Measurements from ENCODE around the gene MYBPH. TPM values are rescaled to one million over a fixed set of nuclear protein-coding genes. Genes with fewer than 3 reads are reported as not detected.

The MYBPH gene
- total RNA-seq, 2 donors from 2014 or later: not detected

GRCh38 chr1:203176273-203177035, 828 bp upstream of the MYBPH start:
- Histone ChIP-seq H3K27ac (no peak overlapping the region), H3K9me3 (no peaks in the 10 kb centered on the region), H3K27me3 (replicated peaks; ENCODE audit: insufficient read depth) (no peaks in the 10 kb centered on the region), H3K4me3 (no peak overlapping the region), H3K4me1 (ENCODE audit: control insufficient read depth in 1 of 2, low read depth in 2 of 2) (no peaks in the 10 kb centered on the region), H3K36me3 (no peaks in the 10 kb centered on the region)
- DNase-seq (ENCODE audit: low spot score) (no peak), ATAC-seq (ENCODE audit: insufficient number of reproducible peaks, low FRiP score, low read depth) (no peak)
- no peak for TF ChIP-seq CTCF (IDR thresholded peaks at IDR 0.05)

GRCh38 chr1:203175827-203176241, 208 bp upstream of the MYBPH start:
- DNase-seq (ENCODE audit: low spot score) (no peak), ATAC-seq (ENCODE audit: insufficient number of reproducible peaks, low FRiP score, low read depth) (no peak)
- Histone ChIP-seq H3K27ac (no peak overlapping the region), H3K4me3 (no peak overlapping the region), H3K9me3 (no peaks in the 10 kb centered on the region), H3K27me3 (replicated peaks; ENCODE audit: insufficient read depth) (no peaks in the 10 kb centered on the region), H3K36me3 (no peaks in the 10 kb centered on the region), H3K4me1 (ENCODE audit: control insufficient read depth in 1 of 2, low read depth in 2 of 2) (no peaks in the 10 kb centered on the region)
- TF ChIP-seq CTCF (IDR thresholded peaks at IDR 0.05): no peak

GRCh38 chr1:203174324-203174985, 1.2 kb downstream of the MYBPH start:
- TF ChIP-seq CTCF (IDR thresholded peaks at IDR 0.05): no peak
- no peaks in the 10 kb centered on the region for H3K27me3 ChIP-seq (replicated peaks; ENCODE audit: insufficient read depth)
- no peaks in the 10 kb centered on the region for H3K9me3 ChIP-seq
- H3K36me3 ChIP-seq: no peaks in the 10 kb centered on the region
- H3K4me3 ChIP-seq: no peak overlapping the region
- DNase-seq (ENCODE audit: low spot score): no peak
- H3K4me1 ChIP-seq (ENCODE audit: control insufficient read depth in 1 of 2, low read depth in 2 of 2): no peaks in the 10 kb centered on the region
- no peak overlapping the region for H3K27ac ChIP-seq
- ATAC-seq (ENCODE audit: insufficient number of reproducible peaks, low FRiP score, low read depth): no peak

GRCh38 chr1:203173566-203173965, 2.1 kb downstream of the MYBPH start:
- H3K27me3 ChIP-seq (replicated peaks; ENCODE audit: insufficient read depth): no peaks in the 10 kb centered on the region
- H3K4me3 ChIP-seq: no peak overlapping the region
- no peaks in the 10 kb centered on the region for H3K9me3 ChIP-seq
- DNase-seq (ENCODE audit: low spot score) (no peak), ATAC-seq (ENCODE audit: insufficient number of reproducible peaks, low FRiP score, low read depth) (no peak)
- no peaks in the 10 kb centered on the region for H3K4me1 ChIP-seq (ENCODE audit: control insufficient read depth in 1 of 2, low read depth in 2 of 2)
- no peak overlapping the region for H3K27ac ChIP-seq
- H3K36me3 ChIP-seq: no peaks in the 10 kb centered on the region
- no peak for TF ChIP-seq CTCF (IDR thresholded peaks at IDR 0.05)

GRCh38 chr1:203173011-203173555, 2.5 kb downstream of the MYBPH start:
- DNase-seq (ENCODE audit: low spot score): no peak
- Histone ChIP-seq H3K27ac (no peak overlapping the region), H3K4me3 (no peak overlapping the region), H3K36me3 (no peaks in the 10 kb centered on the region), H3K9me3 (no peaks in the 10 kb centered on the region), H3K4me1 (ENCODE audit: control insufficient read depth in 1 of 2, low read depth in 2 of 2) (no peaks in the 10 kb centered on the region), H3K27me3 (replicated peaks; ENCODE audit: insufficient read depth) (no peaks in the 10 kb centered on the region)
- ATAC-seq (ENCODE audit: insufficient number of reproducible peaks, low FRiP score, low read depth): no peak
- no peak for TF ChIP-seq CTCF (IDR thresholded peaks at IDR 0.05)

All from thoracic aorta (tissue), 2 donors.